Measurements from ENCODE around the gene CPSF3. TPM values are rescaled to one million over a fixed set of nuclear protein-coding genes. Genes with fewer than 3 reads are reported as not detected.

The CPSF3 gene
- total and polyA plus RNA-seq, 9 of the 15 experiments (the other 6 are each of a cell fraction or from before 2014, with no cell fraction given) = 54.2 to 151 (median 94.5) TPM

DNA sequence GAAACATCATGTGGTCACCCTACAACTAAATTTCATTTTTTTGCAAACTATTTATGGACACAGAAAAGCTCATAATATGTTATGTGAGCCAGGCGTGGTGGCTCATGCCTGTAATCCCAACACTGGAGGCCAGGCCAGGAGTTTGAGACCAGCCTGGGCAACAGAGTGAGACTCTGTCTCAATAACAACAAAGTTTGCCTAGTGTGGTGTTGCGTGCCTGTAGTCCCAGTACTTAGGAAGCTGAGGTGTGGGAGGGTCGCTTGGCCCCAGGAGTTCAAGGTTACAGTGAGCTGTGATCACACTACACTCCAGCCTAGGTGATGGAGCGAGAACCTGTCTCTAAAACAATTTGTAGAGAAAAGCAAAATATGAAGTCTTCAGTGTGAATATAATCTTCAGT lies 56.7 kb downstream of the CPSF3 start:
- no peak for DNase-seq (ENCODE audit: extremely low read depth in 1 of 4, low spot score in 3 of 4)
- H3K36me3 ChIP-seq (ENCODE audit: control insufficient read depth, insufficient read depth, low read length) = peaks cover 11% of the 10 kb centered on the region; the same call in 2 of the 3 replicates
- H4K20me1 ChIP-seq (replicated peaks; ENCODE audit: control insufficient read depth, insufficient read depth, low read length) = no peaks in the 10 kb centered on the region
- no peaks in the 10 kb centered on the region; the same call in 1 of the 2 replicates for H3K9me3 ChIP-seq (replicated peaks; ENCODE audit: control insufficient read depth, insufficient read depth, low read depth, low read length)
- no peak overlapping the region for H3K9ac ChIP-seq (ENCODE audit: insufficient read depth in 1 of 2, low read depth in 2 of 2, low read length in 2 of 2)
- H3K4me2 ChIP-seq (ENCODE audit: insufficient read depth, low read length) = no peak overlapping the region
- no peaks in the 10 kb centered on the region for H3K27me3 ChIP-seq (ENCODE audit: control insufficient read depth in 2 of 2, insufficient read depth in 2 of 2, low read length in 2 of 2)
- in situ Hi-C loops (cut with MboI) (no loop called here), intact Hi-C loops (cut with micrococcal nuclease) (loop anchor here (10.0 kb wide), 1 partner anchor 295 kb away; no protein-coding TSS in a partner anchor)
- no peak overlapping the region for H3K27ac ChIP-seq (ENCODE audit: extremely low read depth, low read depth, low read length)
- BruUV-seq (replicated peaks) = no TSS peak
- ATAC-seq = no peak
- H3K9me1 ChIP-seq (ENCODE audit: control insufficient read depth, insufficient read depth, low read length) = no peaks in the 10 kb centered on the region
- H3K79me2 ChIP-seq (ENCODE audit: control insufficient read depth, insufficient read depth, low read length) = no peaks in the 10 kb centered on the region
- H2AFZ ChIP-seq (ENCODE audit: low read depth, low read length) = no peak overlapping the region
- ChIA-PET POLR2A (interaction anchor here (1.2 kb wide), 1 partner anchor 26 kb away, joined by 3 read pairs; no protein-coding TSS in a partner anchor), CTCF (ENCODE audit: low intra/inter-chr PET ratio) (no interaction called here)
- 76% methylated on average over 4 of the region's 4 CpGs for WGBS (ENCODE audit: insufficient coverage, low coverage, missing lambda C conversion rate)
- FAIRE-seq = no peak
- no peak overlapping the region for H3K4me3 ChIP-seq
- no peaks in the 10 kb centered on the region for H3K4me1 ChIP-seq (replicated peaks in 1 of 2; ENCODE audit: control insufficient read depth in 2 of 2, insufficient read depth in 2 of 2, low read length in 2 of 2)
- TF ChIP-seq ZNF785 (CRISPR knock-in tag; IDR thresholded peaks at IDR 0.05) (no peak), BRD4 (IDR thresholded peaks at IDR 0.05) (no peak), POLR2AphosphoS2 (IDR thresholded peaks at IDR 0.05; ENCODE audit: low read length) (no peak), USF1 (CRISPR knock-in tag; IDR thresholded peaks at IDR 0.05) (no peak), ZNF592 (IDR thresholded peaks at IDR 0.05) (no peak), L3MBTL2 (IDR thresholded peaks at IDR 0.05) (no peak), EWSR1 (IDR thresholded peaks at IDR 0.05; ENCODE audit: borderline replicate concordance, low read depth, partially characterized antibody) (no peak), CBFA2T2 (conservative IDR thresholded peaks at IDR 0.05) (no peak), ZEB2 (IDR thresholded peaks at IDR 0.05) (no peak), ZNF197 (CRISPR knock-in tag; IDR thresholded peaks at IDR 0.05; ENCODE audit: low read depth) (no peak), CTCFL (IDR thresholded peaks at IDR 0.05; ENCODE audit: borderline replicate concordance, insufficient read depth, low read depth, low read length, poor library complexity, severe bottlenecking) (no peak), KDM4B (IDR thresholded peaks at IDR 0.05; ENCODE audit: borderline replicate concordance in 2 of 2, low read depth in 1 of 2) (no peak), HIVEP1 (CRISPR knock-in tag; IDR thresholded peaks at IDR 0.05) (no peak), SMAD2 (IDR thresholded peaks at IDR 0.05; ENCODE audit: low read depth, low read length) (no peak)
- TF ChIP-seq, protein P1, sequence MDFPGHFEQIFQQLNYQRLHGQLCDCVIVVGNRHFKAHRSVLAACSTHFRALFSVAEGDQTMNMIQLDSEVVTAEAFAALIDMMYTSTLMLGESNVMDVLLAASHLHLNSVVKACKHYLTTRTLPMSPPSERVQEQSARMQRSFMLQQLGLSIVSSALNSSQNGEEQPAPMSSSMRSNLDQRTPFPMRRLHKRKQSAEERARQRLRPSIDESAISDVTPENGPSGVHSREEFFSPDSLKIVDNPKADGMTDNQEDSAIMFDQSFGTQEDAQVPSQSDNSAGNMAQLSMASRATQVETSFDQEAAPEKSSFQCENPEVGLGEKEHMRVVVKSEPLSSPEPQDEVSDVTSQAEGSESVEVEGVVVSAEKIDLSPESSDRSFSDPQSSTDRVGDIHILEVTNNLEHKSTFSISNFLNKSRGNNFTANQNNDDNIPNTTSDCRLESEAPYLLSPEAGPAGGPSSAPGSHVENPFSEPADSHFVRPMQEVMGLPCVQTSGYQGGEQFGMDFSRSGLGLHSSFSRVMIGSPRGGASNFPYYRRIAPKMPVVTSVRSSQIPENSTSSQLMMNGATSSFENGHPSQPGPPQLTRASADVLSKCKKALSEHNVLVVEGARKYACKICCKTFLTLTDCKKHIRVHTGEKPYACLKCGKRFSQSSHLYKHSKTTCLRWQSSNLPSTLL (IDR thresholded peaks at IDR 0.05) = no peak
